DND-41 (cell line): ENCODE data around the gene COL6A3.

Source experiments
- EZH2 ChIP-seq: IDR thresholded peaks from 3 replicates; pipeline ENCODE4 v1.6.1; 2012; ENCODE audit warnings: borderline replicate concordance, low read depth, mild to moderate bottlenecking, moderate library complexity, low read length, inconsistent platforms; ENCODE audit not compliant: severe bottlenecking
- TF ChIP-seq, protein P1 (sequence below): IDR thresholded peaks from 2 replicates; pipeline ENCODE4 v1.5.1; 2012; ENCODE audit warnings: borderline replicate concordance, low read length, moderate library complexity, mild to moderate bottlenecking; ENCODE audit not compliant: poor library complexity, severe bottlenecking; ENCODE audit errors: extremely low read depth

DNA sequence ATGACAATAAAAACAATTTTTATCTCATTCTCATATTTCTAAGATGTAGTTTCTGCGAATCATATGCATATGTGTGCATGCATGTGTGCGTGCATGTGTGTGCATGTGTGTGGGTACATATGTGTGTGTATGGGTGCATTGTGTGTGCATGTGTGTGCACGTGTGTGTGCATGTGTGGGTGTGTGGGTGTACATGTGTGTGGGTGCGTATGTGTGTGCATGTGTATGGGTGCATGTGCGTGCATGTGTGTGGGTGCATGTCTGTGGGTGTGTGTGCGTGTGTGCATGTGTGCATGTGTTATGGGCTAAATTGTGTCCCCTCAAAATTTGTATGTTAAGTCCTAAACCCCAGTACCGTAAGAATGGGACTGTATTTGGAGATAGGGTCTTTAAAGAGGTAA is 49.3 kb downstream of the COL6A3 start:
- TF ChIP-seq EZH2, result no peak
- TF ChIP-seq, protein P1, sequence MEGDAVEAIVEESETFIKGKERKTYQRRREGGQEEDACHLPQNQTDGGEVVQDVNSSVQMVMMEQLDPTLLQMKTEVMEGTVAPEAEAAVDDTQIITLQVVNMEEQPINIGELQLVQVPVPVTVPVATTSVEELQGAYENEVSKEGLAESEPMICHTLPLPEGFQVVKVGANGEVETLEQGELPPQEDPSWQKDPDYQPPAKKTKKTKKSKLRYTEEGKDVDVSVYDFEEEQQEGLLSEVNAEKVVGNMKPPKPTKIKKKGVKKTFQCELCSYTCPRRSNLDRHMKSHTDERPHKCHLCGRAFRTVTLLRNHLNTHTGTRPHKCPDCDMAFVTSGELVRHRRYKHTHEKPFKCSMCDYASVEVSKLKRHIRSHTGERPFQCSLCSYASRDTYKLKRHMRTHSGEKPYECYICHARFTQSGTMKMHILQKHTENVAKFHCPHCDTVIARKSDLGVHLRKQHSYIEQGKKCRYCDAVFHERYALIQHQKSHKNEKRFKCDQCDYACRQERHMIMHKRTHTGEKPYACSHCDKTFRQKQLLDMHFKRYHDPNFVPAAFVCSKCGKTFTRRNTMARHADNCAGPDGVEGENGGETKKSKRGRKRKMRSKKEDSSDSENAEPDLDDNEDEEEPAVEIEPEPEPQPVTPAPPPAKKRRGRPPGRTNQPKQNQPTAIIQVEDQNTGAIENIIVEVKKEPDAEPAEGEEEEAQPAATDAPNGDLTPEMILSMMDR, result no peak
